Measurements from ENCODE around the gene HLA-F. TPM values are rescaled to one million over a fixed set of nuclear protein-coding genes. Genes with fewer than 3 reads are reported as not detected.

HLA-F gene
- total and polyA plus RNA-seq, 7 experiments from 2014 or later: 348 to 678 (median 511) TPM

DNA sequence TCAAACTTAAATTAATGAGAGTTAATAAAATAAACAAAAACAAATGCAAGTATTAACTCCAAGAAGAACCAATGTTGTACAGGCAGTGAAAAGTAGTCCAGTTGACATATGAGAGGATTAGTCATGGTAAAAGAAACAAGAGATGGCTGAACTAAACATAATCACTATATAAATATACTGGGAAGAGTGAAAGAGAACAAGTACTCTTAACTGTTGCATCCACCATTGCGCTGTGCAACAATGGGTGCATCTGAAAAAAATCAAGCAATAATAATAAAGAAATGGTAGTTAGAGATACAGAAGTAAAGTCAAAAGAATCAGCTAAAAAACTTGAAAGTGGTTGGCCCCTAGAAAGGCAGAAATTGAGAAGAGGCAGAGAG, 16.6 kb downstream of the HLA-F start:
- no peak for DNase-seq
- Histone ChIP-seq H3K27me3 (ENCODE audit: control insufficient read depth in 2 of 2, insufficient read depth in 2 of 2, low read length in 2 of 2) (no peaks in the 10 kb centered on the region), H3K4me3 (ENCODE audit: low read length) (no peak overlapping the region), H3K27ac (ENCODE audit: low read depth, low read length) (no peak overlapping the region), H3K9me3 (ENCODE audit: control insufficient read depth in 2 of 3, low read length in 3 of 3) (no peaks in the 10 kb centered on the region), H3K36me3 (ENCODE audit: control insufficient read depth in 2 of 3, insufficient read depth in 3 of 3, low read length in 3 of 3) (peaks cover 0 to 5% (median 0%) of the 10 kb centered on the region in 3 experiments), H3K4me1 (ENCODE audit: control insufficient read depth in 2 of 2, insufficient read depth in 2 of 2, low read length in 2 of 2) (no peaks in the 10 kb centered on the region)
- Mint-ChIP-seq H3K4me1 (peaks cover under 1 to 15% (median 8%) of the 10 kb centered on the region in 7 donors), H3K36me3 (peaks cover 0 to 10% (median 0%) of the 10 kb centered on the region in 5 donors), H3K27ac (no peak overlapping the region), H3K27me3 (no peaks in the 10 kb centered on the region), H3K9me3 (peaks cover 0 to 5% (median 0%) of the 10 kb centered on the region in 11 donors), H3K4me3 (no peak overlapping the region)
- no peak for ATAC-seq
- intact Hi-C loops (cut with micrococcal nuclease): loop anchor here in 1 of 2 donors (5.0 kb wide), 1 partner anchor 38 kb away; no protein-coding TSS in a partner anchor
- ChIA-PET CTCF (interaction anchor here (8.5 kb wide), 1 partner anchor 12 kb away, joined by 107 read pairs; no protein-coding TSS in a partner anchor), POLR2A (interaction anchor here (5.8 kb wide), 1 partner anchor 9 kb away, joined by 32 read pairs; no protein-coding TSS in a partner anchor)

DNA sequence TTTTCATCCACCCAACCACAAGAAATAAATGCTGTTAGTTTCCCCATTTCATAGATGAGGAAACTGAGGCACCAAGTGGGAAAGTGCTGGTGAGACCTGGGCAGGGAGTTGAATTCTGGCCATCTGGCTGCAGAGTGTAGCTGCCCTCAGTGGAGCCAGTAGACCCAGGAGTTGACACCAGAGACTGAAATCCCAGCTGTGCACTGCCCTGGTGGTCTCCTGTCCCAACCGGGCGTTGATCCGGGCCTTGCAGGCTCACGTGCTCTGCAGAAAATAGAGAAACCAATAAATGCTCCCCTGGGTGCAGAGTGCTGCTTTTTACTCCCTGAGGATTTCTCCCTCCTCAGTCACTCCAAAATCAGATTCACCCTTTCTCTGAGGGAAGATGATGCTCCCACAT, 18.4 kb downstream of the HLA-F start:
- Mint-ChIP-seq H3K4me1 (peaks cover 10 to 18% (median 13%) of the 10 kb centered on the region in 7 donors), H3K27me3 (no peaks in the 10 kb centered on the region), H3K9me3 (no peaks in the 10 kb centered on the region), H3K36me3 (peaks cover 0 to 13% (median 4%) of the 10 kb centered on the region in 5 donors), H3K4me3 (no peak overlapping the region), H3K27ac (no peak overlapping the region)
- CTCF ChIA-PET: interaction anchor here (0.7 to 8.5 kb wide), 2 partner anchors 10 to 236 kb away, joined by 4 to 107 read pairs; no protein-coding TSS in a partner anchor
- no peak for ATAC-seq
- H3K27me3 ChIP-seq (ENCODE audit: control insufficient read depth in 2 of 2, insufficient read depth in 2 of 2, low read length in 2 of 2): no peaks in the 10 kb centered on the region
- intact Hi-C loops (cut with micrococcal nuclease): no loop called here
- no peak overlapping the region for H3K4me3 ChIP-seq (ENCODE audit: low read length)
- H3K27ac ChIP-seq (ENCODE audit: low read depth, low read length): no peak overlapping the region
- H3K36me3 ChIP-seq (ENCODE audit: control insufficient read depth in 2 of 3, insufficient read depth in 3 of 3, low read length in 3 of 3): peaks cover 0 to 11% (median 0%) of the 10 kb centered on the region in 3 experiments
- POLR2A ChIA-PET: no interaction called here
- H3K4me1 ChIP-seq (ENCODE audit: control insufficient read depth in 2 of 2, insufficient read depth in 2 of 2, low read length in 2 of 2): no peaks in the 10 kb centered on the region
- H3K9me3 ChIP-seq (ENCODE audit: control insufficient read depth in 2 of 3, low read length in 3 of 3): no peaks in the 10 kb centered on the region
- DNase-seq: no peak

DNA sequence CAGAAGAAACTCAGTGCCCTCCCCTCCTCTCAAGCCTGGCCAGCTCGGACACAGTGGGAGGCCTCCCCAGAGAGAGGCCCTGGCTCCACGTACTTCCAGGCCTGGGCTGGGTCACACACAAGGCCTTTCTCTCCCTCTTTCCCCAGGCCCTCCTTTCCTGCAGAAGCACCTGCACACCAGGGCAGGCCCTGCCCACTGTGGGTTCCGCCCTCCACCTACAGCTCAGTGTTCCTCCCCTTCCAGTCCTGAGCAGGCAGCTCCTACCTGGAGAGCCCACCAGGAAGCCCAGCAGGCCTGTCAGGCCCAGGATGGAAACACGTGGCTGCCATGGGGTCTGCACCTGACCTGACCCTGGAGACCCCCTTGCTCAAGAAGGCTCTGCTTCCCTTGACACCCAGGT, 18.9 kb downstream of the HLA-F start:
- CTCF ChIA-PET: no interaction called here
- Mint-ChIP-seq H3K27ac (no peak overlapping the region), H3K4me3 (no peak overlapping the region), H3K27me3 (no peaks in the 10 kb centered on the region), H3K36me3 (peaks cover 0 to 13% (median 4%) of the 10 kb centered on the region in 5 donors), H3K4me1 (peaks cover 10 to 22% (median 18%) of the 10 kb centered on the region in 7 donors), H3K9me3 (no peaks in the 10 kb centered on the region)
- ATAC-seq: no peak
- Histone ChIP-seq H3K27ac (ENCODE audit: low read depth, low read length) (no peak overlapping the region), H3K9me3 (ENCODE audit: control insufficient read depth in 2 of 3, low read length in 3 of 3) (no peaks in the 10 kb centered on the region), H3K4me3 (ENCODE audit: low read length) (no peak overlapping the region), H3K27me3 (ENCODE audit: control insufficient read depth in 2 of 2, insufficient read depth in 2 of 2, low read length in 2 of 2) (no peaks in the 10 kb centered on the region), H3K4me1 (ENCODE audit: control insufficient read depth in 2 of 2, insufficient read depth in 2 of 2, low read length in 2 of 2) (no peaks in the 10 kb centered on the region), H3K36me3 (ENCODE audit: control insufficient read depth in 2 of 3, insufficient read depth in 3 of 3, low read length in 3 of 3) (peaks cover 0 to 11% (median 0%) of the 10 kb centered on the region in 3 experiments)
- intact Hi-C loops (cut with micrococcal nuclease): no loop called here
- POLR2A ChIA-PET: no interaction called here
- no peak for DNase-seq

DNA sequence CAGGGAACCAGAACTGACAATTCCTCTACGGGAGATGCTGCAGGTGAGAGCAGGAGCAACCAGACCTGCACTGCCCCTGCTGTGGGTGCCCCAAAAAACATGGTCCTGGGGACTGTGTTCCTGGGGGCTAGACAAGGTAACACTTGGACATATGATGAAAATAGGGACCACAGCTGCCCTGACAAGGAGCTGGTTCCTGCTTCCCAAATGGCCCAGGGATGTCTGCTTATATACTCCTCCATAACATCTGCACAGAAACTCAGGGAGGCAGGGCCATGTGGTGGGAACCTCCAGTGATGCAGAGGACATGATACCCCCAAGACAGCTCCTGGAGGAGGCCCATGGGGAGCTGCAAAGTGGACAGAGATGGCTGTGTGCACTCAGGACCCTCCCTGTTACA, 19.8 kb downstream of the HLA-F start:
- no peak for DNase-seq
- H3K27me3 ChIP-seq (ENCODE audit: control insufficient read depth in 2 of 2, insufficient read depth in 2 of 2, low read length in 2 of 2): no peaks in the 10 kb centered on the region
- POLR2A ChIA-PET: no interaction called here
- H3K4me3 ChIP-seq (ENCODE audit: low read length): no peak overlapping the region
- H3K9me3 ChIP-seq (ENCODE audit: control insufficient read depth in 2 of 3, low read length in 3 of 3): no peaks in the 10 kb centered on the region
- Mint-ChIP-seq H3K4me3 (no peak overlapping the region), H3K36me3 (peaks cover 0 to 11% (median 2%) of the 10 kb centered on the region in 5 donors), H3K27me3 (no peaks in the 10 kb centered on the region), H3K4me1 (peaks cover 18 to 29% (median 24%) of the 10 kb centered on the region in 7 donors), H3K9me3 (no peaks in the 10 kb centered on the region), H3K27ac (no peak overlapping the region)
- intact Hi-C loops (cut with micrococcal nuclease): no loop called here
- CTCF ChIA-PET: no interaction called here
- no peak for ATAC-seq
- peaks cover 0 to 11% (median 0%) of the 10 kb centered on the region in 3 experiments for H3K36me3 ChIP-seq (ENCODE audit: control insufficient read depth in 2 of 3, insufficient read depth in 3 of 3, low read length in 3 of 3)
- H3K4me1 ChIP-seq (ENCODE audit: control insufficient read depth in 2 of 2, insufficient read depth in 2 of 2, low read length in 2 of 2): peaks cover 8% of the 10 kb centered on the region in 2 donors
- H3K27ac ChIP-seq (ENCODE audit: low read depth, low read length): no peak overlapping the region

DNA sequence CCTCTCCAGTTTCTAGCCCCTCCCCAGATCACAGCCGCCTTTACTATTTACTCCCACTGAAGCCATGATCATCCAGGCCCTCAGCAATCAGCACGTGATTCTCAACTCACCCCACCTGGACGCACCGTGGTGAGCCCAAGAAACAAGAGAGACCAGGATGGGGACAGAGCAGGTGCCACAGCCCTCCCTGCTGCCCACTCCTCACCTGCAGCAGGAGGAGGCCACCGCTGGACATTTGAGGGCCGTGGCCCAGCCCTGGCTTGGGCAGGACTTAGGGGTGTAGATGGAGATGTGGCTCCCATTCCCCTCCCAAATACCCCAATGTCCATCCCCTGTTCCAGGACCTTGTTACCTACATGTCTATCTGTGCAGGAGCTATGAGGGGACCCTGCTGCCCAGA, 20.3 kb downstream of the HLA-F start:
- Mint-ChIP-seq H3K4me1 (peaks cover 22 to 31% (median 29%) of the 10 kb centered on the region in 7 donors), H3K27me3 (no peaks in the 10 kb centered on the region), H3K36me3 (peaks cover 0 to 9% (median 0%) of the 10 kb centered on the region in 5 donors), H3K9me3 (no peaks in the 10 kb centered on the region), H3K27ac (no peak overlapping the region), H3K4me3 (no peak overlapping the region)
- no peak overlapping the region for H3K27ac ChIP-seq (ENCODE audit: low read depth, low read length)
- H3K4me1 ChIP-seq (ENCODE audit: control insufficient read depth in 2 of 2, insufficient read depth in 2 of 2, low read length in 2 of 2): peaks cover 9% of the 10 kb centered on the region in 2 donors
- DNase-seq (no peak), ATAC-seq (no peak)
- no peak overlapping the region for H3K4me3 ChIP-seq (ENCODE audit: low read length)
- CTCF ChIA-PET: no interaction called here
- intact Hi-C loops (cut with micrococcal nuclease): no loop called here
- no peaks in the 10 kb centered on the region for H3K9me3 ChIP-seq (ENCODE audit: control insufficient read depth in 2 of 3, low read length in 3 of 3)
- peaks cover 0 to 11% (median 0%) of the 10 kb centered on the region in 3 experiments for H3K36me3 ChIP-seq (ENCODE audit: control insufficient read depth in 2 of 3, insufficient read depth in 3 of 3, low read length in 3 of 3)
- POLR2A ChIA-PET: no interaction called here
- H3K27me3 ChIP-seq (ENCODE audit: control insufficient read depth in 2 of 2, insufficient read depth in 2 of 2, low read length in 2 of 2): no peaks in the 10 kb centered on the region

DNA sequence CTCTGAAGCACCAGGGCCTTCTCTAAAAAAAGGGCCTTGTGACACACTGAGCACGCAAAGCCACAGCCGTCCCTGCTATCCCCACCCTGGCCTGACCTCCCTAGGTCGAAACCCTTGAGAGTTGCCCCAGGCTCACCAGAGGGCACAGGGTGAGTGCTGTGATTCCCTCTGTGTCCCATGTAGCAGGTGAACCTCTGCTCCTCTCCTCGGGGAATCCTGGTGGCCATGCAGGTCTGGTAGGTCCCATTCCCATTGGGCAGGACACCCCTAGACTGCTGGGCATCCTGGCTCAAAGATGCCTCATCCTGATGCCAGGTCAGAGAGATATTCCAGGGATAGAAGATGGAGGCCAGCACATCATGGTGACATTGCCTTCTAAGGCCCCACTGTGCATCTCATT, 20.9 kb downstream of the HLA-F start:
- no peak overlapping the region for H3K27ac Mint-ChIP-seq
- H3K4me1 ChIP-seq (ENCODE audit: control insufficient read depth in 2 of 2, insufficient read depth in 2 of 2, low read length in 2 of 2): peaks cover 9% of the 10 kb centered on the region in 2 donors
- H3K9me3 ChIP-seq (ENCODE audit: control insufficient read depth in 2 of 3, low read length in 3 of 3): no peaks in the 10 kb centered on the region
- DNase-seq (no peak), ATAC-seq (no peak)
- H3K9me3 Mint-ChIP-seq: no peaks in the 10 kb centered on the region
- no peaks in the 10 kb centered on the region for H3K27me3 ChIP-seq (ENCODE audit: control insufficient read depth in 2 of 2, insufficient read depth in 2 of 2, low read length in 2 of 2)
- peaks cover 22 to 34% (median 30%) of the 10 kb centered on the region in 7 donors for H3K4me1 Mint-ChIP-seq
- intact Hi-C loops (cut with micrococcal nuclease): no loop called here
- H3K36me3 ChIP-seq (ENCODE audit: control insufficient read depth in 2 of 3, insufficient read depth in 3 of 3, low read length in 3 of 3): peaks cover 0 to 11% (median 0%) of the 10 kb centered on the region in 3 experiments
- ChIA-PET POLR2A (no interaction called here), CTCF (no interaction called here)
- H3K27me3 Mint-ChIP-seq: no peaks in the 10 kb centered on the region
- no peak overlapping the region for H3K4me3 Mint-ChIP-seq
- no peak overlapping the region for H3K4me3 ChIP-seq (ENCODE audit: low read length)
- peaks cover 0 to 9% (median 0%) of the 10 kb centered on the region in 5 donors for H3K36me3 Mint-ChIP-seq
- no peak overlapping the region for H3K27ac ChIP-seq (ENCODE audit: low read depth, low read length)

DNA sequence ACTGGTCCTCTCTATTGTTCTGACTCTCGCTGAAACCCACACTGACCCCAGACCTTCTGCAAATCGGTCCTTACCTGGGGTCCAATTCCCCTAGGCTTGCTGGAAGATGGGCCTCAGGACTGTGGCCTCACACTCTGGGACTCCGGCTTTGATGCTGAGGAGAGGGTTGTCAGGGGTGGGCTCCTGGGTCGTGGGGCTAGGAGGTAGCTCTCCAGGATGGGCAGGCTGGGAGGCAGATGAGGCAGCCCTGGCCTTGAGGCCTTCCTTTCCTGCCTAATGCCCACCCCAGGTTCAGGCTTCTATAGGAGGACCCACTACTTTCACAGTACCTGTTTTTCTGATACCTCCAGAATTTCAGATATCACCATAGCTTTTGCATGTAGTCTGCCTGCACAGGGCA, 21.4 kb downstream of the HLA-F start:
- intact Hi-C loops (cut with micrococcal nuclease): loop anchor here in 1 of 2 donors (5.0 kb wide), 2 partner anchors 198 to 223 kb away; partner anchors contain the start of gene HLA-A
- Histone ChIP-seq H3K36me3 (ENCODE audit: control insufficient read depth in 2 of 3, insufficient read depth in 3 of 3, low read length in 3 of 3) (peaks cover 0 to 11% (median 0%) of the 10 kb centered on the region in 3 experiments), H3K9me3 (ENCODE audit: control insufficient read depth in 2 of 3, low read length in 3 of 3) (no peaks in the 10 kb centered on the region), H3K4me1 (ENCODE audit: control insufficient read depth in 2 of 2, insufficient read depth in 2 of 2, low read length in 2 of 2) (peaks cover 9 to 12% of the 10 kb centered on the region in 2 donors), H3K27me3 (ENCODE audit: control insufficient read depth in 2 of 2, insufficient read depth in 2 of 2, low read length in 2 of 2) (no peaks in the 10 kb centered on the region), H3K4me3 (ENCODE audit: low read length) (no peak overlapping the region), H3K27ac (ENCODE audit: low read depth, low read length) (no peak overlapping the region)
- H3K9me3 Mint-ChIP-seq: no peaks in the 10 kb centered on the region
- no peak for ATAC-seq
- H3K36me3 Mint-ChIP-seq: peaks cover 0 to 9% (median 0%) of the 10 kb centered on the region in 5 donors
- ChIA-PET POLR2A (no interaction called here), CTCF (no interaction called here)
- peak in 1 of 9 donors; percentile 14 for DNase-seq
- peak overlapping the region in 1 of 10 donors; percentile 34 for H3K4me3 Mint-ChIP-seq
- peaks cover 27 to 39% (median 35%) of the 10 kb centered on the region in 7 donors for H3K4me1 Mint-ChIP-seq
- no peaks in the 10 kb centered on the region for H3K27me3 Mint-ChIP-seq
- no peak overlapping the region for H3K27ac Mint-ChIP-seq
